Right cardiac atrium (tissue), 5 donors: ENCODE data around the gene MIEF2. TPM values are rescaled to one million over a fixed set of nuclear protein-coding genes. Genes with fewer than 3 reads are reported as not detected.
A peak's percentile ranks its signal among the peaks of the same experiment; 100 is the strongest.
"Not testable (repeated sequence)": the region's sequence is repeated elsewhere in the genome, so short reads cannot be mapped to it uniquely, and the experiment has no call there.

ENCODE experiments used
- ATAC-seq, 2 donors: fragments of 200-7000 bp; cut with Tn5 transposase; one replicate each; pipeline versions ENCODE4 v1.8.0 to v1.9.1; 2020; ENCODE audit warnings: moderate library complexity in 2 of 2, mild to moderate bottlenecking in 1 of 2
- DNase-seq, 3 donors: peaks; one replicate each; pipeline ENCODE4 v3.0.0-alpha.2; 2020
- H3K27ac ChIP-seq: one replicate; pipeline ENCODE4 v1.5.1; 2013; ENCODE audit warnings: mild to moderate bottlenecking, low read length, control low read depth, moderate library complexity
- H3K27me3 ChIP-seq: one replicate; pipeline ENCODE4 v1.6.1; 2013; ENCODE audit not compliant: control insufficient read depth, insufficient read depth
- H3K4me1 ChIP-seq: one replicate; pipeline ENCODE4 v1.6.1; 2013; ENCODE audit warnings: low read length; ENCODE audit not compliant: control insufficient read depth, insufficient read depth
- H3K4me3 ChIP-seq: one replicate; pipeline ENCODE4 v1.5.1; 2013; ENCODE audit warnings: low read length, control low read depth
- H3K9me3 ChIP-seq: one replicate; pipeline ENCODE4 v1.6.1; 2013; ENCODE audit warnings: low read length; ENCODE audit not compliant: control insufficient read depth
- WGBS: extraction: QIAGEN DNeasy Blood & Tissue Kit; methylation state at CpG from one replicate; pipeline ENCODE4 v1.1.7; 2013; 5-methylcytosine and 5-hydroxymethylcytosine counted together
- intact Hi-C, 4 donors: fragments of 100-400 bp; cut with DNase I; formaldehyde crosslinking; loops; one replicate each; pipeline versions ENCODE4 v1.11.0 to v1.14.0; 2022 to 2023
- polyA plus RNA-seq: library from polyadenylated mRNA; stranded (reverse); fragments of 200-250 nt; gene quantifications from one replicate; pipeline ENCODE4 v1.2.3, GENCODE V29; 2013
- total RNA-seq, 4 donors: library from RNA; stranded (reverse); fragmentation: NEBNext Ultra II Directional; extraction: Animal tissue kit (Norgen Biotek cat#: 25700); gene quantifications; one replicate each; pipeline ENCODE4 v1.2.1, GENCODE V29; 2021
- donor health status: healthy with polysubstance abuse.
- donor health status: DM: no; HTN: yes; CAD: no.
- donor health status: DM: no; HTN: no; CAD: no.
- donor health status: DM: no; HTN: yes; CAD: no; lungs with severe emphysema.
- donor health status: DM: yes; HTN: yes; CAD: no.

MIEF2 gene
- total and polyA plus RNA-seq, 5 donors, result 13.1 to 20.7 (median 18.5) TPM

DNA sequence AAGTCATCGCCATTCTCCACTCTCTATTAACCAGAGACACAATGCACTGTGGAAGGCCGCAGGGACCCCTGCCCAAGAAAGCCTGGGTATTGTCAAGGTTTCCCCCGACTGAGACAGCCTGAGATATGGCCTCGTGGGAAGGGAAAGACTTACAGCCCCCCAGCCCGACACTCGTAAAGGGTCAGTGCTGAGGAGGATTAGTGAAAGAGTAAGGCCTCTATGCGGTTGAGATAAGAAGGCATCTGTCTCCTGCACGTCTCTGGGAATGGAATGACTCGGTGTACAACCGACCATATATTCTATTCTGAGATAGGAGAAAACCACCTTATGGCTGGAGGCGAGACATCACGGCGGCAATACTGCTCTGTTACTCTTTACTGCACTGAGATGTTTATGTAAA, 42.7 kb downstream of the MIEF2 start:
- H3K4me1 ChIP-seq, ATAC-seq, intact Hi-C loops, DNase-seq, H3K27ac ChIP-seq, H3K4me3 ChIP-seq, H3K9me3 ChIP-seq, H3K27me3 ChIP-seq: not testable (repeated sequence)
- whole genome bisulfite sequencing, result 70% methylated on average over 13 of the region's 13 CpGs

DNA sequence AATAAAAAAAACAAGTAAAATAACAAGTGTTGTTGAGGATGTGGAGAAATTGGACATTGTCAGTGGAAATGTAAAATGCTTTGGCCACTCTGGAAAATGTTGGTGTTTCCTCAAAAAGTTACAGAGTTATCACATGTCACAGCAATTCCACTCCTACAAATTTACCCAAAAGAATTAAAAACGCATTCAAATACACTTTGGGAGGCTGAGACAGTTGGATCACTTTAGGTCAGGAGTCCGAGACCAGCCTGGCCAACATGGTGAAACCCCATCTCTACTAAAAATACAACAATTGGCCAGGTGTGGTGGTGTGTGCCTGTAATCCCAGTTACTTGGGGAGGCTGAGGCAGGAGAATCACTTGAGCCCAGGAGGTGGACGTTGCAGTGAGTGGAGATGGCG, 48.7 kb downstream of the MIEF2 start:
- no peaks in the 10 kb centered on the region for H3K9me3 ChIP-seq
- WGBS, result 91% methylated on average over 4 of the region's 4 CpGs
- ATAC-seq (no peak), DNase-seq (no peak)
- H3K4me1 ChIP-seq, result peaks cover 2% of the 10 kb centered on the region
- H3K27me3 ChIP-seq, result no peaks in the 10 kb centered on the region
- no peak overlapping the region for H3K27ac ChIP-seq
- H3K4me3 ChIP-seq, result no peak overlapping the region
- intact Hi-C loops, result no loop called here

DNA sequence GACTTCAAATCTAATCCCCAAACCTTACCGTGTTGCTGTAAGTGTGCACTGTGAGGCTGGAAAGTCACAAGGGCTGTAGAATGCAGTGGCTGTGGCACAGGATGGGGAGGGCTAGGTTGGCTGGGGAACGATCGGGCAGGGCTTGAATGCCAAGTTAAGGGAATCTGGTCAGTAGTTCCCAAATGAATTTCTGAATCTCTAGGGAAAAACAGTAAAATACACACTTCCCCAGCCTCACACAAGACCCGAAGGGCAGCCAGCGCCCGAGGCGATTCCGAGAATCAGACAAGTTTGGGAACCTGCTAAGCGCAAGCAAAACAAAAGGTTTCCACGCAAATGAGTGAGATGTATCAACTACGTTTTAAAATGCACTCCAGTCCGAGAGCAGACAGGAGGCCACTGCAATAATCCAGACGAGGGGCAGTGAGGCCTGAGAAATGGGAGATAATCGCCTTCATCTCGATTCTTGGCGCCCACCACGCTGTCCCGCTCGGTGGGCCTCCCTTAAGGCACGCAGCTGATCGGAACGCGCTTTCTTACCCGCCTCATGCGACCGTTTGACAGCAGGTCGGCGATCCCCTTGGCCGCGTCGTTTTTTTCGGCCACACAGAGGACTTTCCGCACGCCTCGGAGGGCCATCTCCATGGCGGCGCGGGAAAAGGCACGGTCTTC, 53.7 kb downstream of the MIEF2 start:
- H3K9me3 ChIP-seq, result no peaks in the 10 kb centered on the region
- H3K4me3 ChIP-seq, result peak overlapping the region; percentile 73
- intact Hi-C loops, result loop anchor here in 1 of 4 donors (10.0 kb wide), 1 partner anchor 99 kb away; no protein-coding TSS in a partner anchor
- H3K4me1 ChIP-seq, result peaks cover 12% of the 10 kb centered on the region
- DNase-seq (no peak), ATAC-seq (no peak)
- no peaks in the 10 kb centered on the region for H3K27me3 ChIP-seq
- H3K27ac ChIP-seq, result peak overlapping the region; percentile 91
- under 1% methylated on average over 39 of the region's 39 CpGs for WGBS

DNA sequence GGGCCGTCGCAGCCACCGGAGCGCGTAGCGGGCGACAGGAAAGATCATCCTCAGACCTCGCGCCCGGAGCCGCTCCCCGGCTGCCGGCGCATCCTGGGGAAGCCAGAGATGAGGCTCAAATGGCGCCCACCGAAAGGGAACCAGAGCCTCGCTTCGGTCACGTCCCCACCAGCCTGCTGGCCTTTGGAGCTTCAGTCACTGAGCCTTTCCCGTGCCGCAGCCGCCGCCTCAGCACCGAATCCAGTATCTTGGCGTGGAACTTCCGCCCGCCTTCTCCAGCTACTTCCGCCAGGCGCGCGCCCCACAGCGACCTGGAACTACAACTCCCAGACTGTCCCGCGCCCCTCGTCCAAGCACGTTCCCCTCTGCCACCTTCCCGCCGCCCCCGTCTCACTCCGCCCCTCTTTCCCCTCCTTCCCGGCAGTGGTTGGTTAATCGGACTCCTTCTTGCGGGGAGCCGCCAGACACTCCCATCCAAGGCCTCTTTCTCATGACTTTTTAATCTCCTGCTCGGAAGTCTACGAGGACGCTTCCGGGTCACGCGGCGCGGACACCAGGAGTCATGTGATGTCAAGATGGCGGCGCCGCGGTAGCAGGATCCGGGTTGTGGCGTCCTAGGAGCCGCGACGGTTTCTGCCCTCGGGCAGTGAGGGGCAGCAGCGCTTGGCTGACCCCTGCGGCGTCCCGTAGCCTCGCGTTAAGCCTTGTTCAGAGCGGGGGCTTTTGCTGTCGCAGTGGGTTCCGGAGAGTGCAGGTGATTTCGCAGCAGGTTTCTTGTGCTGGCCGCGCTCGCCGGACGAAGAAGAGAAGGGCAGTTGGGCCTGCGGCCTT, 54.5 kb downstream of the MIEF2 start, which contains the start of the genes SMCR8 and TOP3A:
TSS of gene SMCR8 (plus strand) at position 563 of the 831 bp plus-strand sequence. CDS start 497 bp downstream, outside the sequence.
TSS of gene TOP3A (minus strand) at position 264 of the 831 bp plus-strand sequence. CDS start at position 48, 216 bp downstream.
- peak within 1 kb of the TSS; percentile 73 for H3K4me3 ChIP-seq
- WGBS, result under 1% methylated on average over 78 of the region's 78 CpGs
- H3K4me1 ChIP-seq, result peaks cover 14% of the 10 kb centered on the region
- no peaks in the 10 kb centered on the region for H3K27me3 ChIP-seq
- intact Hi-C loops, result loop anchor here in 1 of 4 donors (10.0 kb wide), 1 partner anchor 100 kb away; no protein-coding TSS in a partner anchor
- ATAC-seq (peak; percentile 99), DNase-seq (peak; percentile 98 to 99 (median 99))
- H3K9me3 ChIP-seq, result no peaks in the 10 kb centered on the region
- H3K27ac ChIP-seq, result peak within 1 kb of the TSS; percentile 91

DNA sequence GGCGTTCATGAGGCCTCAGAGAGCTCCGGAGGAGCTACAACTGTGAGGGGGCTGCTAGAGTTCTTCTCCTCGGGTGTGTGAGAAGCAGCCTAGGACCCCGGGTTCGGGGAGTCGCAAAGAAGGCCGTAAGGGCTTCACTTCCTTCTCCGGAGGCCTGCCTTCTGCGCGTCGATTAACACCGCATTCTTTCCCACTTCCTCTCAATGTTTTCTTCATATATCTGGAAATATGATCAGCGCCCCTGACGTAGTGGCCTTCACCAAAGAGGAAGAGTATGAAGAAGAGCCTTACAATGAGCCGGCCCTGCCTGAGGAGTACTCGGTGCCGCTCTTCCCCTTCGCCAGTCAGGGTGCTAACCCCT, 55.1 kb downstream of the MIEF2 start:
- no peak for DNase-seq
- Histone ChIP-seq H3K9me3 (no peaks in the 10 kb centered on the region), H3K27ac (peak overlapping the region; percentile 72), H3K27me3 (no peaks in the 10 kb centered on the region), H3K4me3 (peak overlapping the region; percentile 73), H3K4me1 (peaks cover 18% of the 10 kb centered on the region)
- intact Hi-C loops, result loop anchor here in 1 of 4 donors (10.0 kb wide), 1 partner anchor 101 kb away; no protein-coding TSS in a partner anchor
- ATAC-seq, result no peak
- 7% methylated on average over 18 of the region's 18 CpGs for WGBS

DNA sequence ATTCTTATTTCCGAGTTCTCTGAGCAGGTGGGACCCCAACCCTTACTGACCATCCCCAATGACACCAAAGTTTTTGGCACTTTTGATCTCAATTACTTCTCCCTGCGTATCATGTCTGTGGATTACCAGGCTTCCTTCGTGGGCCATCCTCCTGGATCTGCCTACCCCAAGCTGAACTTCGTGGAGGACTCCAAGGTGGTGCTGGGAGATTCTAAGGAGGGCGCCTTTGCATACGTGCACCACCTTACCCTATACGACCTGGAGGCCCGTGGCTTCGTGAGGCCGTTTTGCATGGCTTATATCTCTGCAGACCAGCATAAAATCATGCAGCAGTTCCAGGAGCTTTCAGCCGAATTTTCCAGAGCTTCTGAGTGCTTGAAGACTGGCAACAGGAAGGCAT, 55.5 kb downstream of the MIEF2 start:
- DNase-seq (no peak), ATAC-seq (no peak)
- Histone ChIP-seq H3K4me1 (peaks cover 18% of the 10 kb centered on the region), H3K9me3 (no peaks in the 10 kb centered on the region), H3K27ac (peak overlapping the region; percentile 8), H3K4me3 (peak overlapping the region; percentile 73), H3K27me3 (no peaks in the 10 kb centered on the region)
- 69% methylated on average over 11 of the region's 11 CpGs for WGBS
- intact Hi-C loops, result loop anchor here in 1 of 4 donors (10.0 kb wide), 1 partner anchor 101 kb away; no protein-coding TSS in a partner anchor

Other genes with a start within 250 kb of the MIEF2 start
- 10 to 100 TPM; 22.0 to 31.6 (median 29.3) TPM for gene ATPAF2, start 221.5 kb upstream of the MIEF2 start, total RNA-seq
- 33.6 TPM for gene ATPAF2, start 221.5 kb upstream of the MIEF2 start, polyA plus RNA-seq
- gene GID4, start 221.3 kb upstream of the MIEF2 start, total RNA-seq, result 10 to 100 TPM; 13.8 to 20.7 (median 15.5) TPM
- gene GID4, start 221.3 kb upstream of the MIEF2 start, polyA plus RNA-seq, result 8.1 TPM
- 10 to 100 TPM; 20.1 to 22.3 (median 21.5) TPM for gene DRG2, start 172.7 kb upstream of the MIEF2 start, total RNA-seq
- 22.1 TPM for gene DRG2, start 172.7 kb upstream of the MIEF2 start, polyA plus RNA-seq
- under 1 TPM; 0.34 to 0.67 (median 0.53) TPM for gene MYO15A, start 151.9 kb upstream of the MIEF2 start, total RNA-seq
- 0.63 TPM for gene MYO15A, start 151.9 kb upstream of the MIEF2 start, polyA plus RNA-seq
- 100 to 1,000 TPM; 180 to 195 (median 185) TPM for gene ALKBH5, start 76.8 kb upstream of the MIEF2 start, total RNA-seq
- gene ALKBH5, start 76.8 kb upstream of the MIEF2 start, polyA plus RNA-seq, result 112 TPM
- gene LLGL1, start 35.0 kb upstream of the MIEF2 start, total RNA-seq, result 10 to 100 TPM; 11.2 to 13.9 (median 12.6) TPM
- gene LLGL1, start 35.0 kb upstream of the MIEF2 start, polyA plus RNA-seq, result 8.6 TPM
- gene FLII, start 1.9 kb upstream of the MIEF2 start, total RNA-seq, result 100 to 1,000 TPM; 176 to 217 (median 194) TPM
- 166 TPM for gene FLII, start 1.9 kb upstream of the MIEF2 start, polyA plus RNA-seq
- 10 to 100 TPM; 10.6 to 14.9 (median 12.7) TPM for gene TOP3A, start 54.3 kb downstream of the MIEF2 start, total RNA-seq
- gene TOP3A, start 54.3 kb downstream of the MIEF2 start, polyA plus RNA-seq, result 8.9 TPM
- gene SMCR8, start 54.6 kb downstream of the MIEF2 start, total RNA-seq, result 10 to 100 TPM; 10.7 to 13.3 (median 11.7) TPM
- gene SMCR8, start 54.6 kb downstream of the MIEF2 start, polyA plus RNA-seq, result 5.3 TPM
- gene SHMT1, start 102.9 kb downstream of the MIEF2 start, total RNA-seq, result 1 to 10 TPM; 7.3 to 9.9 (median 8.7) TPM
- 6.4 TPM for gene SHMT1, start 102.9 kb downstream of the MIEF2 start, polyA plus RNA-seq
- gene EVPLL, start 117.1 kb downstream of the MIEF2 start, total RNA-seq, result not detected
- gene EVPLL, start 117.1 kb downstream of the MIEF2 start, polyA plus RNA-seq, result not detected
- gene LGALS9C, start 216.1 kb downstream of the MIEF2 start, total RNA-seq, result under 1 TPM in 1 of 4 donors, not detected in 3; 0.20 TPM
- gene LGALS9C, start 216.1 kb downstream of the MIEF2 start, polyA plus RNA-seq, result not detected